Subcutaneous adipose tissue (tissue), 4 donors: ENCODE data around the gene RPL7L1. TPM values are rescaled to one million over a fixed set of nuclear protein-coding genes. Genes with fewer than 3 reads are reported as not detected.

Source experiments
- total RNA-seq, 4 donors: library from RNA; depleted of rRNA; stranded (reverse); fragments of >200 nt; gene quantifications; one replicate each; pipeline ENCODE4 v1.1.0, GENCODE V29; 2016

The RPL7L1 gene
- total RNA-seq, 4 donors from 2014 or later = 85.5 to 106 (median 91.2) TPM

Other genes with a start within 250 kb of the RPL7L1 start
- gene PRPH2, start 157.0 kb upstream of the RPL7L1 start, total RNA-seq = under 1 TPM; 0.16 to 0.57 (median 0.39) TPM
- 10 to 100 TPM in 3 of 4 donors, 1 to 10 TPM in 1; 9.0 to 24.7 (median 20.4) TPM for gene TBCC, start 133.5 kb upstream of the RPL7L1 start, total RNA-seq
- 10 to 100 TPM; 15.8 to 22.8 (median 16.9) TPM for gene BICRAL, start 97.6 kb upstream of the RPL7L1 start, total RNA-seq
- gene PTCRA, start 36.4 kb downstream of the RPL7L1 start, total RNA-seq = 1 to 10 TPM in 1 of 4 donors, not detected in 3; 1.5 TPM
- 10 to 100 TPM; 15.0 to 48.3 (median 26.1) TPM for gene CNPY3, start 49.9 kb downstream of the RPL7L1 start, total RNA-seq
- under 1 TPM in 1 of 4 donors, not detected in 3; 0.44 TPM for gene GNMT, start 81.1 kb downstream of the RPL7L1 start, total RNA-seq
- 10 to 100 TPM in 3 of 4 donors, 1 to 10 TPM in 1; 6.0 to 30.9 (median 14.0) TPM for gene PEX6, start 99.6 kb downstream of the RPL7L1 start, total RNA-seq
- gene PPP2R5D, start 105.0 kb downstream of the RPL7L1 start, total RNA-seq = 10 to 100 TPM; 26.7 to 43.1 (median 34.7) TPM
- 10 to 100 TPM; 46.3 to 57.8 (median 52.0) TPM for gene MEA1, start 134.3 kb downstream of the RPL7L1 start, total RNA-seq
- 10 to 100 TPM; 39.1 to 77.3 (median 64.0) TPM for gene KLHDC3, start 134.6 kb downstream of the RPL7L1 start, total RNA-seq
- 10 to 100 TPM; 42.7 to 63.9 (median 55.4) TPM for gene RRP36, start 142.0 kb downstream of the RPL7L1 start, total RNA-seq
- gene CUL7, start 174.2 kb downstream of the RPL7L1 start, total RNA-seq = 10 to 100 TPM in 3 of 4 donors, 1 to 10 TPM in 1; 7.2 to 25.6 (median 14.5) TPM
- 10 to 100 TPM; 10.4 to 19.8 (median 16.6) TPM for gene MRPL2, start 179.8 kb downstream of the RPL7L1 start, total RNA-seq
- 10 to 100 TPM; 10.9 to 24.7 (median 21.9) TPM for gene KLC4, start 180.0 kb downstream of the RPL7L1 start, total RNA-seq
- 10 to 100 TPM in 1 of 4 donors, 1 to 10 TPM in 3; 1.8 to 11.4 (median 3.6) TPM for gene PTK7, start 196.7 kb downstream of the RPL7L1 start, total RNA-seq